IMR-90 (cell line): ENCODE data around the gene PABPC1L. TPM values are rescaled to one million over a fixed set of nuclear protein-coding genes. Genes with fewer than 3 reads are reported as not detected.
A peak's percentile ranks its signal among the peaks of the same experiment; 100 is the strongest.

ENCODE experiments used
- ATAC-seq: fragments of 200-7000 bp; cut with Tn5 transposase; 2 replicates; pipeline ENCODE4 v1.9.1; 2020; ENCODE audit warnings: low read depth, mild to moderate bottlenecking, moderate library complexity
- BruUV-seq: library from RNA; stranded (reverse); fragments of 400-500 nt; replicated peaks from 2 replicates; lab custom pipeline; 2021; lab: Mats Ljungman, UMichigan
- CTCF ChIA-PET: fragments of 300-600 bp; formaldehyde crosslinking; extraction: SDS; loops from one replicate; lab custom pipeline; 2021; ENCODE audit warnings: antibody characterized with exemption; lab: Yijun Ruan, JAX
- POLR2A ChIA-PET: fragments of 300-600 bp; sonication (Branson Sonifier 250); formaldehyde crosslinking; loops from one replicate; lab custom pipeline; 2022; ENCODE audit warnings: antibody characterized with exemption; ENCODE audit not compliant: unreplicated experiment; lab: Charles Lee
- DNase-seq: peaks from one replicate; pipeline ENCODE4 v3.0.0; 2013
- H2AFZ ChIP-seq: replicated peaks from 2 replicates; pipeline ENCODE3; 2013; ENCODE audit warnings: low read length, mild to moderate bottlenecking; ENCODE audit not compliant: poor library complexity
- H2AK5ac ChIP-seq: 2 replicates; pipeline ENCODE4 v1.6.1; 2013; ENCODE audit warnings: low read depth, low read length, inconsistent platforms
- H2AK9ac ChIP-seq: replicated peaks from 2 replicates; pipeline ENCODE3; 2013; ENCODE audit warnings: mild to moderate bottlenecking, low read depth, low read length, moderate library complexity; ENCODE audit not compliant: poor library complexity
- H2BK120ac ChIP-seq: 2 replicates; pipeline ENCODE4 v1.6.1; 2013; ENCODE audit warnings: low read depth, low read length, inconsistent platforms
- H2BK15ac ChIP-seq: 3 replicates; pipeline ENCODE4 v1.6.1; 2013; ENCODE audit warnings: low read depth, low read length, inconsistent platforms
- H2BK20ac ChIP-seq: 2 replicates; pipeline ENCODE4 v1.6.1; 2013; ENCODE audit warnings: low read depth, mild to moderate bottlenecking, inconsistent platforms, low read length, moderate library complexity
- H2BK5ac ChIP-seq: 2 replicates; pipeline ENCODE4 v1.6.1; 2013; ENCODE audit warnings: mild to moderate bottlenecking, low read depth, low read length, inconsistent platforms; ENCODE audit not compliant: poor library complexity, severe bottlenecking
- H3K14ac ChIP-seq: replicated peaks from 2 replicates; pipeline ENCODE4 v1.6.1; 2013; ENCODE audit warnings: low read depth, low read length, inconsistent platforms
- H3K18ac ChIP-seq: 2 replicates; pipeline ENCODE4 v1.6.1; 2013; ENCODE audit warnings: low read depth, low read length, control low read depth
- H3K23ac ChIP-seq: 2 replicates; pipeline ENCODE4 v1.6.1; 2013; ENCODE audit warnings: low read depth, low read length, inconsistent platforms
- H3K27ac ChIP-seq: 2 replicates; pipeline ENCODE4 v1.5.1; 2013; ENCODE audit warnings: mild to moderate bottlenecking, control low read depth, low read length; ENCODE audit not compliant: insufficient read depth
- H3K27me3 ChIP-seq: 2 replicates; pipeline ENCODE4 v1.6.1; 2013; ENCODE audit warnings: low read length; ENCODE audit not compliant: control insufficient read depth, insufficient read depth
- H3K36me3 ChIP-seq: 2 replicates; pipeline ENCODE4 v1.6.1; 2013; ENCODE audit warnings: low read length, mixed read lengths; ENCODE audit not compliant: control insufficient read depth, insufficient read depth
- H3K4ac ChIP-seq: 2 replicates; pipeline ENCODE4 v1.6.1; 2013; ENCODE audit warnings: low read depth, low read length, inconsistent platforms
- H3K4me1 ChIP-seq: 2 replicates; pipeline ENCODE4 v1.6.1; 2013; ENCODE audit warnings: low read length, mixed read lengths; ENCODE audit not compliant: control insufficient read depth, insufficient read depth
- H3K4me2 ChIP-seq: 2 replicates; pipeline ENCODE4 v1.6.1; 2013; ENCODE audit warnings: low read depth, mild to moderate bottlenecking, control low read depth, low read length, moderate library complexity
- H3K4me3 ChIP-seq: 2 replicates; pipeline ENCODE4 v1.5.1; 2013; ENCODE audit warnings: low read depth, mild to moderate bottlenecking, control low read depth, low read length, moderate library complexity; ENCODE audit not compliant: insufficient read depth
- H3K56ac ChIP-seq: 2 replicates; pipeline ENCODE4 v1.6.1; 2013; ENCODE audit warnings: low read length, inconsistent platforms; ENCODE audit not compliant: insufficient read depth; ENCODE audit errors: extremely low read depth
- H3K79me1 ChIP-seq, 2 experiments: 2 replicates each; pipeline ENCODE4 v1.6.1; 2013; ENCODE audit warnings: low read length in 2 of 2, inconsistent platforms in 1 of 2, low read depth in 1 of 2
- H3K9ac ChIP-seq: 2 replicates; pipeline ENCODE4 v1.6.1; 2013; ENCODE audit warnings: low read depth, low read length, control low read depth
- H3K9me1 ChIP-seq: 2 replicates; pipeline ENCODE4 v1.6.1; 2013; ENCODE audit warnings: low read length, inconsistent platforms; ENCODE audit not compliant: insufficient read depth
- H3K9me3 ChIP-seq: 2 replicates; pipeline ENCODE4 v1.6.1; 2013; ENCODE audit warnings: low read length; ENCODE audit not compliant: control insufficient read depth, insufficient read depth
- H4K20me1 ChIP-seq: 2 replicates; pipeline ENCODE4 v1.6.1; 2013; ENCODE audit warnings: low read length, inconsistent platforms; ENCODE audit not compliant: insufficient read depth
- H4K5ac ChIP-seq: 2 replicates; pipeline ENCODE4 v1.6.1; 2013; ENCODE audit warnings: mild to moderate bottlenecking, low read depth, low read length, control low read depth
- H4K8ac ChIP-seq, 2 experiments: 2 replicates each; pipeline ENCODE4 v1.6.1; 2013; ENCODE audit warnings: low read depth in 2 of 2, low read length in 2 of 2, control low read depth in 1 of 2, inconsistent platforms in 1 of 2
- H4K91ac ChIP-seq: 2 replicates; pipeline ENCODE4 v1.6.1; 2013; ENCODE audit warnings: low read depth, low read length, inconsistent platforms; ENCODE audit not compliant: insufficient read depth
- BHLHE40 ChIP-seq: fragments of 150-350 bp; IDR thresholded peaks from 2 replicates; pipeline ENCODE4 v1.6.1; 2016; ENCODE audit warnings: mild to moderate bottlenecking, low read depth, low read length
- CEBPB ChIP-seq: IDR thresholded peaks from 2 replicates; pipeline ENCODE4 v1.6.1; 2012; ENCODE audit warnings: low read depth, low read length, improper control_type of control experiment
- CHD1 ChIP-seq: IDR thresholded peaks from 2 replicates; pipeline ENCODE4 v1.6.1; 2012; ENCODE audit warnings: low read depth, low read length, improper control_type of control experiment
- CTCF ChIP-seq: conservative IDR thresholded peaks from 2 replicates; pipeline ENCODE4 v1.5.1; 2012; ENCODE audit warnings: mild to moderate bottlenecking, low read depth, low read length, improper control_type of control experiment
- ELK1 ChIP-seq: fragments of 150-350 bp; IDR thresholded peaks from 2 replicates; pipeline ENCODE4 v1.6.1; 2016; ENCODE audit warnings: low read depth, mild to moderate bottlenecking, low read length, moderate library complexity, borderline replicate concordance
- MAFK ChIP-seq: IDR thresholded peaks from 2 replicates; pipeline ENCODE4 v1.6.1; 2012; ENCODE audit warnings: low read depth, low read length, improper control_type of control experiment
- MAZ ChIP-seq: IDR thresholded peaks from 2 replicates; pipeline ENCODE4 v1.6.1; 2012; ENCODE audit warnings: low read depth, mild to moderate bottlenecking, low read length, improper control_type of control experiment, moderate library complexity, borderline replicate concordance
- RAD21 ChIP-seq: IDR thresholded peaks from 2 replicates; pipeline ENCODE4 v1.6.1; 2012; ENCODE audit warnings: low read length, improper control_type of control experiment
- WGBS, 2 experiments: methylation state at CpG; one replicate each; pipeline versions ENCODE4 v1.1.5 to v1.1.7; 2013; ENCODE audit warnings: missing lambda C conversion rate in 2 of 2; ENCODE audit not compliant: insufficient read length in 1 of 2; ENCODE audit errors: extremely low coverage in 2 of 2; 5-methylcytosine and 5-hydroxymethylcytosine counted together
- dilution Hi-C: fragments of 300-500 bp; cut with HindIII; formaldehyde crosslinking; loops from one replicate; pipeline ENCODE4 v1.14.3; 2018; ENCODE audit warnings: low sequenced_read_pairs; ENCODE audit not compliant: unreplicated experiment
- in situ Hi-C: fragments of 300-500 bp; cut with MboI; formaldehyde crosslinking; loops from 3 replicates; pipeline ENCODE4 v1.14.3; 2019; ENCODE audit warnings: low sequenced_read_pairs, inconsistent platforms, mixed read lengths
- intact Hi-C: fragments of 100-400 bp; cut with micrococcal nuclease; formaldehyde crosslinking; loops from 2 replicates; pipeline ENCODE4 v1.10.0; 2022
- polyA plus RNA-seq, 3 experiments: library from polyadenylated mRNA; depleted of rRNA; stranded (reverse); fragments of >200 nt; gene quantifications; 2 replicates each; pipeline ENCODE4 v1.2.3, GENCODE V29; 2012; ENCODE audit warnings: low replicate concordance in 1 of 3
- total RNA-seq: library from RNA; depleted of rRNA; stranded (reverse); fragments of >200 nt; gene quantifications from 2 replicates; pipeline ENCODE4 v1.2.3, GENCODE V29; 2012

PABPC1L gene
- total and polyA plus RNA-seq, 2 of the 4 experiments (the other 2 are of a cell fraction), result 6.1 to 82.4 TPM

DNA sequence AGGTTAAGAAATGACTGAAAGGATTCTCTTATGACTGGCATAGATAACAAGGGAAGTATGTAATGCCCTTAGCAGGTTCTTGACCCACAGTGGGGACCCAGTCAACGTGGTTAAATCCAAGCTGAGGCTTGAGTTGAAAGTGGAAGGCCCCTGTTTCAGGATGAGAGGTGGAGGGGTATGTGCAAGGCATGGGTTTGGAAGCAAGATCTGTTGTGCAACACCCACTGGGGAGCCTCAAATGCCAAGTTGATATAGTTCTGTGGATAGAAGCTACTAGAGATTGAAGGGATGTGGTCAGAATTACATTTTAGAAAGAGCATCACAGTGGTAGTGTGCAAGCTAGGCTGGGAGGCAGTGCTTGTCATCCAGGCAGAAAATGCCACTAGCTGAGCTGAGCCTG, 5.1 kb downstream of the PABPC1L start:
- Histone ChIP-seq H3K36me3 (peaks cover 28% of the 10 kb centered on the region), H2AFZ (no peak overlapping the region), H3K18ac (no peak overlapping the region), H2BK20ac (no peak overlapping the region), H3K4me2 (no peak overlapping the region), H4K8ac (no peak overlapping the region), H3K9me3 (no peaks in the 10 kb centered on the region), H4K91ac (no peak overlapping the region), H3K9me1 (peaks cover 12% of the 10 kb centered on the region), H2BK5ac (no peak overlapping the region), H4K5ac (no peak overlapping the region), H3K79me1 (peaks cover 7 to 12% of the 10 kb centered on the region in 2 experiments), H2BK120ac (no peak overlapping the region), H2AK5ac (no peak overlapping the region), H2AK9ac (peak overlapping the region; percentile 70), H3K4me3 (no peak overlapping the region), H3K14ac (no peak overlapping the region), H3K56ac (no peak overlapping the region), H3K4ac (no peak overlapping the region), H4K20me1 (no peaks in the 10 kb centered on the region), H3K9ac (no peak overlapping the region), H3K27ac (no peak overlapping the region), H3K23ac (no peak overlapping the region), H3K4me1 (peaks cover 4% of the 10 kb centered on the region), H3K27me3 (no peaks in the 10 kb centered on the region), H2BK15ac (no peak overlapping the region)
- no TSS peak for BruUV-seq
- CTCF ChIA-PET, result no interaction called here
- TF ChIP-seq MAFK, result no peak
- TF ChIP-seq CHD1, result no peak
- TF ChIP-seq CTCF, result no peak
- TF ChIP-seq MAZ, result no peak
- TF ChIP-seq CEBPB, result peak; percentile 16; the same call in 1 of the 2 replicates
- no peak for TF ChIP-seq BHLHE40
- no peak for TF ChIP-seq RAD21
- no peak for TF ChIP-seq ELK1
- WGBS, 2 experiments, result no CpG with 5 or more reads among the region's 1 CpG
- intact Hi-C loops, result no loop called here
- DNase-seq (no peak), ATAC-seq (no peak)
- in situ Hi-C loops, result no loop called here
- POLR2A ChIA-PET, result no interaction called here
- dilution Hi-C loops, result no loop called here
